Measurements from ENCODE around the gene ALDH1A2. TPM values are rescaled to one million over a fixed set of nuclear protein-coding genes. Genes with fewer than 3 reads are reported as not detected.
"Not testable (repeated sequence)": the region's sequence is repeated elsewhere in the genome, so short reads cannot be mapped to it uniquely, and the experiment has no call there.

ALDH1A2 gene
- polyA plus RNA-seq, 4 donors = 0.45 to 2.5 (median 0.97) TPM; not detected in 1

DNA sequence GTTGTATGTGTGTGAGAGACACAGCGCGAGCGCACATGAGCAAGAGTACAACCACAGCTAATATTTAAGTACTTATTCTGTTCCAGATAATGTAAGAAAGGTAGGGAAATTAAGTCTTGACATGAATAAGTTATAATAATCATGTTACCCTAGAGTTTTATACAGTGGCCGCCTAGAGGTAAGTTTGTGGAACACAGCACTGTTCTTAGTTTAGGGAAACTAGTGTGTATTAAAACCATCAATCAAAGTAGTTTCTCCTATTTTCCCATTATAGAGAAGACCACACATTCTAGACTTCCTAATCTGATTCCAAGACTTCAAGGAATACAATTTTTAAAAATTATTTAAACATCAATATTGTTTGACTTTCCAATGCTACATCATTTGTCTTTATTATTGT, 9.5 kb downstream of the ALDH1A2 start:
- no peak overlapping the region for H3K27ac ChIP-seq (ENCODE audit: low read depth in 1 of 3, low read length in 2 of 3)
- FAIRE-seq (no peak), DNase-seq (no peak)
- no peak overlapping the region for H3K4me3 ChIP-seq (ENCODE audit: low read depth in 1 of 3, low read length in 3 of 3)
- no peaks in the 10 kb centered on the region for H3K4me1 ChIP-seq (ENCODE audit: control insufficient read depth in 3 of 3, insufficient read depth in 2 of 3, low read depth in 1 of 3, low read length in 2 of 3)
- 81 to 89% (median 86%) methylated on average over 4 of the region's 4 CpGs for WGBS, 3 donors
- H3K36me3 ChIP-seq (ENCODE audit: control insufficient read depth in 3 of 3, insufficient read depth in 2 of 3, low read depth in 1 of 3, low read length in 3 of 3) = no peaks in the 10 kb centered on the region
- no peaks in the 10 kb centered on the region for H3K9me3 ChIP-seq (ENCODE audit: control insufficient read depth in 2 of 2, insufficient read depth in 1 of 2, low read depth in 1 of 2, low read length in 1 of 2)
- H3K27me3 ChIP-seq (ENCODE audit: control insufficient read depth in 3 of 3, insufficient read depth in 3 of 3, low read length in 3 of 3) = peaks cover 0 to 4% (median 2%) of the 10 kb centered on the region in 3 donors

DNA sequence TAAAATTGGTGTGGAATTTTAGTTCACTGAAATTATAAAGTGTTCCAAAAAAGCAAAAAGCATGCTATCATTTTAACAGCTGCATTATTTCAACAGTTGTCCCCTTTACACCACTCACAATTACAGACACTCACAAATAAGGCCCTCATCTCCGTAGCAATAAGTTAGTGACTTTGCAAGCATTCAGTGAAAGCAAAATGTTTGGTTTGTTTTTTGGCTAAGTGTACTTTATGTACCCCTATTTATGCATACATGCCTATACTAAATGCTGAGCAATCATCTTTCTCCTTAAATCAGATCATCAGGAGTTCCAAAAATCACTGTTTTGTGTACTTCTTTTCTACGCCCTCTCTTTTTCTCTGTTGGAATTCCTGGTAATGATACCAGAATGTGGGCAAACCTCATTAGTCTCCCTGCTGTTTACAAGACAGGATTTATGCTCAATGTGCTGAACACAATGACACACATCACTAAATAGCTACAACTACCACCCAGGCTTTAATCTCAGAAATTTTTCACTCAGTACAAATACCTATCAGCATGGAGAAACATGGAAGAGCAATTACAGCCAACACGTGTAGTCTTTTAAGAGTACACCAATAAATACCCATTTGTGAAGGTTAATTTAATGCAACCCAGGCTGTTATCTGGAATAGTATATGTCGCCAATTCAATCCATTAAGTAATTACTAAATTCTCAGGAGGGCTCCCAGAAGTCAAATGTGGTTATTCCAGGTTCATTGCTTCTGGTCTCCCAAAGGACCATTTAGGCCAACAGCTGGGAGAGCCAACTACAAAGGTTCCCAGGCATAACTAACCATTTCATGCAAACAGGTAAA, 12.0 kb downstream of the ALDH1A2 start:
- Histone ChIP-seq H3K27ac (ENCODE audit: low read depth in 1 of 3, low read length in 2 of 3) (no peak overlapping the region), H3K9me3 (ENCODE audit: control insufficient read depth in 2 of 2, insufficient read depth in 1 of 2, low read depth in 1 of 2, low read length in 1 of 2) (no peaks in the 10 kb centered on the region), H3K27me3 (ENCODE audit: control insufficient read depth in 3 of 3, insufficient read depth in 3 of 3, low read length in 3 of 3) (peaks cover 0 to 2% (median 0%) of the 10 kb centered on the region in 3 donors), H3K4me1 (ENCODE audit: control insufficient read depth in 3 of 3, insufficient read depth in 2 of 3, low read depth in 1 of 3, low read length in 2 of 3) (no peaks in the 10 kb centered on the region), H3K36me3 (ENCODE audit: control insufficient read depth in 3 of 3, insufficient read depth in 2 of 3, low read depth in 1 of 3, low read length in 3 of 3) (no peaks in the 10 kb centered on the region), H3K4me3 (ENCODE audit: low read depth in 1 of 3, low read length in 3 of 3) (no peak overlapping the region)
- no peak for DNase-seq
- 80 to 84% (median 83%) methylated on average over 4 of the region's 4 CpGs for WGBS, 3 donors
- no peak for FAIRE-seq

DNA sequence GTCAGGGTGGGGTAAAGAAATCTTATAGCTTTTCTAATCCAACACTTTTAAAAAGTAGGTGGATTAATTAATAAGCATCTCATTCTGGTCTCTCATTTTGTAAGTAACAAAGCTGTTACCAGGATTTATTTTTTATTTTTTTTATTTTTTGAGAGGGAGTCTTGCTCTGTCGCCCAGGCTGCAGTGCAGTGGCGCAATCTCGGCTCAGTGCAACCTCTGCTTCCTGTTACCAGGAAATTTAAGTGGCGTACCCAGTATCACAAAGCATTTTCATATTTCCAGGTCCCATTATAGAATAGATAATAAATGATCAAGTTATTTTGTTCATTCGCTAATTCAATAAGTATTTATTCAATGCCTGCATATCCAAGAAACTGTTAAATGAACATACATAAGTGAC, 13.2 kb downstream of the ALDH1A2 start:
- no peak overlapping the region for H3K27ac ChIP-seq (ENCODE audit: low read depth in 1 of 3, low read length in 2 of 3)

DNA sequence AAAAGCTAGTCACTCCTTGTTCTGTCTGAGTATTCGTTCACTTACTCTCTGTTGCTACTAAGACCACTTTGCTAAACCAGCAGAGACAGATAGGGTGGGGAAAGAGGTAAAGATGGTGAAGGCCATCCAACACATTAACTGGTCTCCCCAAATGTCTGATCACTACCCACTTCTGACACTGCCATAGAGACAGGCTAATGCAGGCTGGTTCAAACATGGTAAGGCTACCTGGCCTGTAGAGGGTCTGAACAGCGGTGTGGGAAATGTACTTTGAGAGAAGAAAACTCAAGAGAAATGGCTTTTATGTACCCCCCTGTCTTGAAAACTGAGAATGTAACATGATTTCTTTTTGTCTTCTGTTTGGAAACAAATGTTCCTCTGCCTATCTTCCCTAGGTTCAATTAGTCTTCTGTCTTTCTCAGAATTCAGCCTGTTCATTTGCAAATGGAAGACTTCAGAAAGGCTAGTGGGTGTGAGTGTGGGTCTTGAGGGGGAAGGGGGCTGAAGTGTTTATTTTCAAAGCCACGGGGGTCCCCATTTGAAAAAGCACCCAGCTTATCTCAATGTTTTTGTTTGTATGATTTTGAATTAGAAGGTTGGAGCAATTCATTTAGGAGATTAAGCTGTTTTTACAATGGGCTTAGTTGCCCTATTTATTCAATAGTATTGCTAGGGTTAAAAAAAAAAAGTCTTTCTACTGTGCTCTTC, 15.8 kb downstream of the ALDH1A2 start:
- Histone ChIP-seq H3K4me3 (ENCODE audit: low read depth in 1 of 3, low read length in 3 of 3) (no peak overlapping the region), H3K4me1 (ENCODE audit: control insufficient read depth in 3 of 3, insufficient read depth in 2 of 3, low read depth in 1 of 3, low read length in 2 of 3) (peaks cover 0 to 4% (median 0%) of the 10 kb centered on the region in 3 donors), H3K27ac (ENCODE audit: low read depth in 1 of 3, low read length in 2 of 3) (no peak overlapping the region), H3K9me3 (ENCODE audit: control insufficient read depth in 2 of 2, insufficient read depth in 1 of 2, low read depth in 1 of 2, low read length in 1 of 2) (no peaks in the 10 kb centered on the region), H3K36me3 (ENCODE audit: control insufficient read depth in 3 of 3, insufficient read depth in 2 of 3, low read depth in 1 of 3, low read length in 3 of 3) (no peaks in the 10 kb centered on the region), H3K27me3 (ENCODE audit: control insufficient read depth in 3 of 3, insufficient read depth in 3 of 3, low read length in 3 of 3) (peaks cover 0 to 2% (median 0%) of the 10 kb centered on the region in 3 donors)
- DNase-seq (no peak), FAIRE-seq (no peak)
- 78 to 79% (median 78%) methylated on average over 3 of the region's 3 CpGs for WGBS, 3 donors

More for the DNA sequence above, 13.2 kb downstream of the ALDH1A2 start:
- Histone ChIP-seq H3K9me3 (ENCODE audit: control insufficient read depth in 2 of 2, insufficient read depth in 1 of 2, low read depth in 1 of 2, low read length in 1 of 2) (no peaks in the 10 kb centered on the region), H3K27me3 (ENCODE audit: control insufficient read depth in 3 of 3, insufficient read depth in 3 of 3, low read length in 3 of 3) (peaks cover 0 to 2% (median 0%) of the 10 kb centered on the region in 3 donors), H3K4me1 (ENCODE audit: control insufficient read depth in 3 of 3, insufficient read depth in 2 of 3, low read depth in 1 of 3, low read length in 2 of 3) (no peaks in the 10 kb centered on the region), H3K36me3 (ENCODE audit: control insufficient read depth in 3 of 3, insufficient read depth in 2 of 3, low read depth in 1 of 3, low read length in 3 of 3) (no peaks in the 10 kb centered on the region), H3K4me3 (ENCODE audit: low read depth in 1 of 3, low read length in 3 of 3) (no peak overlapping the region)
- FAIRE-seq (no peak), DNase-seq (no peak)
- 92 to 96% (median 95%) methylated on average over 5 of the region's 5 CpGs for WGBS, 3 donors

DNA sequence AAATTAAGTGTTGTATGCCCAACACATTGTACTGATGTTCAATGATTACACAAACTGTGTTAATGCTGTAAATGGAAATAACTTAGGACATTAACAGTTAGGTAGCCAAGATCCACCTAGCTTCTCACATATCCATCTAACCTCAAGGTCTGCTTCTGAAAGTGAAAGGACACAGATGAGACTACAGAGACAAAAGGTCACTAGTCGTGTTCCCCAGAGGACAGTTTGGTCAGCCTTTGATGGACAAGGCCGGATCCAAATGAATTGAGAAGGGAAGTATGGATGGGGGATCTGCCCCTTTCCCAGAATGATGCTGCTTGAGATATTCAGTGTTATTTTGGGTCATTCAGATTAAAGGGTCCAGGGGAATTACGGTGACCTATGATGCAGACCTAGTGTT, 17.2 kb downstream of the ALDH1A2 start:
- no peaks in the 10 kb centered on the region for H3K9me3 ChIP-seq (ENCODE audit: control insufficient read depth in 2 of 2, insufficient read depth in 1 of 2, low read depth in 1 of 2, low read length in 1 of 2)
- no peaks in the 10 kb centered on the region for H3K36me3 ChIP-seq (ENCODE audit: control insufficient read depth in 3 of 3, insufficient read depth in 2 of 3, low read depth in 1 of 3, low read length in 3 of 3)
- DNase-seq (no peak), FAIRE-seq (no peak)
- H3K4me3 ChIP-seq (ENCODE audit: low read depth in 1 of 3, low read length in 3 of 3) = no peak overlapping the region
- H3K27me3 ChIP-seq (ENCODE audit: control insufficient read depth in 3 of 3, insufficient read depth in 3 of 3, low read length in 3 of 3) = peaks cover 0 to 2% (median 0%) of the 10 kb centered on the region in 3 donors
- no peak overlapping the region for H3K27ac ChIP-seq (ENCODE audit: low read depth in 1 of 3, low read length in 2 of 3)
- 67 to 81% (median 67%) methylated on average over 3 of the region's 3 CpGs for WGBS, 3 donors
- H3K4me1 ChIP-seq (ENCODE audit: control insufficient read depth in 3 of 3, insufficient read depth in 2 of 3, low read depth in 1 of 3, low read length in 2 of 3) = peaks cover 0 to 4% (median 0%) of the 10 kb centered on the region in 3 donors

DNA sequence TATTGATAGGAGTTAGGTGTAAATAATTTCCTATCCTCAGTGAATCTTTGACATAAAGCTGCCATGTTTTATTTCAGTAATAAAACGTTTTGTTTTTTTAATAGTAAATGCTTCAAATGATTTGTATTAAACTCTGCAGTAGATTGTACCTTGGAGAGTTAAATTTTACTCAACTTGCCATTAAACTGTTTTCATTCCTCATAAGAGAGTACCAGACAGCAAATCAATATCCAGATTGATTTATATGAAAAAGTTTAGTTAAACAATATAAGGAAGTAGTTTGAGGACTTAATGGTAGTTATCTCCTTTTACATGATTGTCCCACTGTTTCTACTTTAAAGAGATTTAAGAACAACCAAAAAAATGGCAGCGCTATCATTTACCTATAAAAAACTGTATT, 18.4 kb downstream of the ALDH1A2 start:
- Histone ChIP-seq H3K4me3 (ENCODE audit: low read depth in 1 of 3, low read length in 3 of 3) (no peak overlapping the region), H3K4me1 (ENCODE audit: control insufficient read depth in 3 of 3, insufficient read depth in 2 of 3, low read depth in 1 of 3, low read length in 2 of 3) (peaks cover 0 to 4% (median 0%) of the 10 kb centered on the region in 3 donors), H3K36me3 (ENCODE audit: control insufficient read depth in 3 of 3, insufficient read depth in 2 of 3, low read depth in 1 of 3, low read length in 3 of 3) (no peaks in the 10 kb centered on the region), H3K9me3 (ENCODE audit: control insufficient read depth in 2 of 2, insufficient read depth in 1 of 2, low read depth in 1 of 2, low read length in 1 of 2) (no peaks in the 10 kb centered on the region), H3K27ac (ENCODE audit: low read depth in 1 of 3, low read length in 2 of 3) (no peak overlapping the region), H3K27me3 (ENCODE audit: control insufficient read depth in 3 of 3, insufficient read depth in 3 of 3, low read length in 3 of 3) (peaks cover 0 to 2% (median 0%) of the 10 kb centered on the region in 3 donors)
- no peak for DNase-seq
- 59 to 63% (median 62%) methylated on average over 2 of the region's 2 CpGs for WGBS, 3 donors
- no peak for FAIRE-seq

DNA sequence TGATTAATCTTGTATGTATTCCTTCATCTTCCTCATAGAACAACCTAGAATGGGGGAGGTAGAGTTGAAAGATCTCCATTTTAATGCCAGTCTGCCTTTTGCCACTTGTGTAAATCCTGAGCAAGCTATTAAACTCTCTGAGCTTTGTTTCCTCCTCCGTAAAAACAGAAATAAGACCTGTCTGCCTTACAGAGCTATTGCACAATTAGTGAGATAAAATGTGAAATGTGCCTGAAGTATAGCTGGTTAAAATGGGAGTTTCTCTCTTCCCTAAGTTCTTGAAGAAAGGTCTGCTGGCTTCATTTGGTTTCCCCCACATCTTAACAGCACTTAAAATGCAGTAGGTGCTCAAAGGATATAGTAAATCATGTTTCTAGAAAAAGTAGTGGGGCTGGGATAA, 19.0 kb downstream of the ALDH1A2 start:
- DNase-seq = peak in 1 of 2 donors; percentile 36
- FAIRE-seq = no peak
- Histone ChIP-seq H3K9me3 (ENCODE audit: control insufficient read depth in 2 of 2, insufficient read depth in 1 of 2, low read depth in 1 of 2, low read length in 1 of 2) (no peaks in the 10 kb centered on the region), H3K27ac (ENCODE audit: low read depth in 1 of 3, low read length in 2 of 3) (no peak overlapping the region), H3K4me1 (ENCODE audit: control insufficient read depth in 3 of 3, insufficient read depth in 2 of 3, low read depth in 1 of 3, low read length in 2 of 3) (peaks cover 0 to 4% (median 0%) of the 10 kb centered on the region in 3 donors), H3K36me3 (ENCODE audit: control insufficient read depth in 3 of 3, insufficient read depth in 2 of 3, low read depth in 1 of 3, low read length in 3 of 3) (no peaks in the 10 kb centered on the region), H3K4me3 (ENCODE audit: low read depth in 1 of 3, low read length in 3 of 3) (no peak overlapping the region), H3K27me3 (ENCODE audit: control insufficient read depth in 3 of 3, insufficient read depth in 3 of 3, low read length in 3 of 3) (peaks cover 0 to 2% (median 0%) of the 10 kb centered on the region in 3 donors)
- WGBS, 3 donors = 38 to 58% (median 58%) methylated on average over 1 of the region's 1 CpG

DNA sequence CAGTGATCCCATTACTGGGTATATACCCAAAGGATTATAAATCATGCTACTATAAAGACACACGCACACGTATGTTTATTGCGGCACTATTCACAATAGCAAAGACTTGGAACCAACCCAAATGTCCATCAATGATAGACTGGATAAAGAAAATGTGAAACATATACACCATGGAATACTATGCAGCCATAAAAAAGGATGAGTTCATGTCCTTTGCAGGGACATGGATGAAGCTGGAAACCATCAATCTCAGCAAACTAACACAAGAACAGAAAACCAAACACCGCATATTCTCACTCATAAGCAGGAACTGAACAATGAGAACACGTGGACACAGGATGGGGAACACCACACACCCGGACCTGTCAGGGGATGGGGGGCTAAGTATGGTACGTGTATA, 20.1 kb downstream of the ALDH1A2 start:
- H3K4me1 ChIP-seq (ENCODE audit: control insufficient read depth in 3 of 3, insufficient read depth in 2 of 3, low read depth in 1 of 3, low read length in 2 of 3); H3K27ac ChIP-seq (ENCODE audit: low read depth in 1 of 3, low read length in 2 of 3); H3K9me3 ChIP-seq (ENCODE audit: control insufficient read depth in 2 of 2, insufficient read depth in 1 of 2, low read depth in 1 of 2, low read length in 1 of 2); H3K4me3 ChIP-seq (ENCODE audit: low read depth in 1 of 3, low read length in 3 of 3); FAIRE-seq; DNase-seq; H3K36me3 ChIP-seq (ENCODE audit: control insufficient read depth in 3 of 3, insufficient read depth in 2 of 3, low read depth in 1 of 3, low read length in 3 of 3); H3K27me3 ChIP-seq (ENCODE audit: control insufficient read depth in 3 of 3, insufficient read depth in 3 of 3, low read length in 3 of 3): not testable (repeated sequence)
- 89 to 94% (median 89%) methylated on average over 6 to 7 of the region's 7 CpGs for WGBS, 3 donors
